H1 (cell line): ENCODE results near the gene ZFP1. TPM values are rescaled to one million over a fixed set of nuclear protein-coding genes. Genes with fewer than 3 reads are reported as not detected.

Source experiments
- CTCF ChIA-PET: fragments of 300-600 bp; sonication (Branson Sonifier 250); formaldehyde crosslinking; loops from one replicate; lab custom pipeline; 2021; ENCODE audit not compliant: partially characterized antibody; lab: Charles Lee
- POLR2A ChIA-PET: fragments of 300-600 bp; sonication (Branson Sonifier 250); formaldehyde crosslinking; loops from one replicate; lab custom pipeline; 2021; ENCODE audit warnings: inconsistent platforms; ENCODE audit not compliant: partially characterized antibody; lab: Charles Lee
- DNase-seq, 2 experiments: peaks; one replicate each; pipeline versions ENCODE4 v3.0.0 to v3.0.0-alpha.2; 2010 to 2022; ENCODE audit warnings: low spot score in 2 of 2, low read depth in 1 of 2, mixed read lengths in 1 of 2
- FAIRE-seq: peaks from 2 replicates; lab custom pipeline; 2011; peaks lifted over from hg19 to GRCh38; lab: Jason Lieb, UNC
- H2AFZ ChIP-seq: 2 replicates; pipeline ENCODE4 v1.8.1; 2012; ENCODE audit warnings: low read length, inconsistent platforms
- H2AK5ac ChIP-seq: 2 replicates; pipeline ENCODE4 v1.6.1; 2013; ENCODE audit warnings: low read depth, low read length
- H2BK120ac ChIP-seq: replicated peaks from 2 replicates; pipeline ENCODE3; 2013; ENCODE audit warnings: low read depth, low read length, inconsistent platforms
- H2BK12ac ChIP-seq: 2 replicates; pipeline ENCODE4 v1.6.1; 2013; ENCODE audit warnings: low read depth, low read length
- H2BK15ac ChIP-seq: 2 replicates; pipeline ENCODE4 v1.6.1; 2013; ENCODE audit warnings: low read length
- H2BK20ac ChIP-seq: 2 replicates; pipeline ENCODE4 v1.6.1; 2013; ENCODE audit warnings: low read length
- H2BK5ac ChIP-seq: 2 replicates; pipeline ENCODE4 v1.6.1; 2013; ENCODE audit warnings: low read depth, low read length
- H3K14ac ChIP-seq: 2 replicates; pipeline ENCODE4 v1.6.1; 2013; ENCODE audit warnings: inconsistent platforms; ENCODE audit not compliant: insufficient read length
- H3K18ac ChIP-seq: 2 replicates; pipeline ENCODE4 v1.6.1; 2013; ENCODE audit warnings: low read length; ENCODE audit errors: extremely low read depth
- H3K23ac ChIP-seq: 2 replicates; pipeline ENCODE4 v1.6.1; 2013; ENCODE audit warnings: inconsistent platforms; ENCODE audit not compliant: insufficient read length
- H3K23me2 ChIP-seq: 2 replicates; pipeline ENCODE4 v1.6.1; 2013; ENCODE audit warnings: low read depth, low read length
- H3K27ac ChIP-seq: 2 replicates; pipeline ENCODE4 v1.6.1; 2011; ENCODE audit warnings: low read depth, low read length, inconsistent platforms
- H3K27me3 ChIP-seq, 4 experiments: replicated peaks in 1 of 4; 1 replicate in 1 of 4; 2 replicates in 3 of 4; pipeline versions ENCODE4 v1.6.1 to v1.8.1; 2011 to 2013; ENCODE audit warnings: low read length in 3 of 4, mild to moderate bottlenecking in 3 of 4, inconsistent platforms in 2 of 4, mixed read lengths in 2 of 4, moderate library complexity in 1 of 4; ENCODE audit not compliant: control insufficient read depth in 3 of 4, insufficient read depth in 3 of 4; ENCODE audit errors: extremely low read depth in 1 of 4
- H3K36me3 ChIP-seq, 4 experiments: 2 replicates each; pipeline versions ENCODE4 v1.6.1 to v1.8.1; 2011 to 2013; ENCODE audit warnings: mild to moderate bottlenecking in 4 of 4, low read length in 3 of 4, moderate library complexity in 2 of 4, control low read depth in 1 of 4, inconsistent platforms in 1 of 4; ENCODE audit not compliant: insufficient read depth in 4 of 4, control insufficient read depth in 2 of 4
- H3K4ac ChIP-seq: replicated peaks from 2 replicates; pipeline ENCODE3; 2013; ENCODE audit warnings: low read length, low read depth, mixed read lengths, inconsistent platforms; ENCODE audit not compliant: insufficient read length
- H3K4me1 ChIP-seq, 4 experiments: replicated peaks in 1 of 4; 1 replicate in 1 of 4; 2 replicates in 3 of 4; pipeline versions ENCODE4 v1.6.1 to v1.8.1; 2011 to 2013; ENCODE audit warnings: low read length in 3 of 4, inconsistent platforms in 2 of 4, mixed read lengths in 1 of 4; ENCODE audit not compliant: insufficient read depth in 4 of 4, control insufficient read depth in 3 of 4
- H3K4me2 ChIP-seq, 2 experiments: 2 replicates each; pipeline versions ENCODE4 v1.6.1 to v1.8.1; 2011 to 2013; ENCODE audit warnings: low read depth in 2 of 2, low read length in 2 of 2, control low read depth in 1 of 2, inconsistent platforms in 1 of 2, mild to moderate bottlenecking in 1 of 2; ENCODE audit not compliant: insufficient read depth in 1 of 2
- H3K4me3 ChIP-seq, 4 experiments: fragments of 200-600, 300-600 bp in 1 of 4; sonication (generic), shearing (Covaris generic), sonication (Bioruptor Twin) in 1 of 4; 2 replicates each; pipeline versions ENCODE4 v1.5.1 to v1.8.1; 2011 to 2016; ENCODE audit warnings: low read length in 4 of 4, low read depth in 3 of 4, control low read depth in 2 of 4, inconsistent platforms in 2 of 4, mild to moderate bottlenecking in 2 of 4, mixed read lengths in 1 of 4, moderate library complexity in 1 of 4; ENCODE audit not compliant: insufficient read depth in 2 of 4; ENCODE audit errors: extremely low read depth in 1 of 4
- H3K56ac ChIP-seq: replicated peaks from 2 replicates; pipeline ENCODE3; 2013; ENCODE audit warnings: low read depth, mild to moderate bottlenecking, mixed read lengths, low read length, inconsistent platforms; ENCODE audit not compliant: insufficient read length
- H3K79me1 ChIP-seq: 2 replicates; pipeline ENCODE4 v1.6.1; 2013; ENCODE audit warnings: low read depth, low read length, control low read depth
- H3K79me2 ChIP-seq, 2 experiments: 2 replicates each; pipeline versions ENCODE4 v1.6.1 to v1.8.1; 2012 to 2013; ENCODE audit warnings: low read length in 2 of 2, mild to moderate bottlenecking in 2 of 2, inconsistent platforms in 1 of 2; ENCODE audit not compliant: insufficient read depth in 2 of 2, control insufficient read depth in 1 of 2
- H3K9ac ChIP-seq, 4 experiments: replicated peaks in 1 of 4; 1 replicate in 1 of 4; 2 replicates in 3 of 4; pipeline versions ENCODE4 v1.6.1 to v1.8.1; 2011 to 2013; ENCODE audit warnings: low read depth in 3 of 4, low read length in 3 of 4, control low read depth in 2 of 4, mild to moderate bottlenecking in 2 of 4, moderate library complexity in 2 of 4, inconsistent platforms in 1 of 4; ENCODE audit errors: extremely low read depth in 1 of 4
- H3K9me3 ChIP-seq, 2 experiments: 2 replicates each; pipeline versions ENCODE4 v1.6.1 to v1.8.1; 2012 to 2013; ENCODE audit warnings: mild to moderate bottlenecking in 2 of 2, moderate library complexity in 2 of 2, control low read depth in 1 of 2, inconsistent platforms in 1 of 2, low read depth in 1 of 2, low read length in 1 of 2, mixed read lengths in 1 of 2; ENCODE audit not compliant: insufficient read depth in 2 of 2
- H4K20me1 ChIP-seq, 2 experiments: replicated peaks in 1 of 2; 2 replicates each; pipeline versions ENCODE3 to v1.8.1; 2011 to 2013; ENCODE audit warnings: inconsistent platforms in 2 of 2, low read length in 2 of 2, mild to moderate bottlenecking in 1 of 2; ENCODE audit not compliant: insufficient read depth in 2 of 2, control insufficient read depth in 1 of 2
- H4K5ac ChIP-seq: 2 replicates; pipeline ENCODE4 v1.6.1; 2013; ENCODE audit warnings: low read length, low read depth, mixed read lengths, inconsistent platforms; ENCODE audit not compliant: insufficient read length
- H4K8ac ChIP-seq: 2 replicates; pipeline ENCODE4 v1.8.0; 2013; ENCODE audit warnings: mild to moderate bottlenecking, moderate library complexity, low read length, inconsistent platforms; ENCODE audit not compliant: insufficient read depth; ENCODE audit errors: extremely low read depth
- H4K91ac ChIP-seq: replicated peaks from 2 replicates; pipeline ENCODE3; 2013; ENCODE audit warnings: low read length, mixed read lengths, inconsistent platforms; ENCODE audit not compliant: insufficient read length
- BRCA1 ChIP-seq: IDR thresholded peaks from 2 replicates; pipeline ENCODE4 v1.6.1; 2012; ENCODE audit warnings: low read depth, low read length, improper control_type of control experiment
- CHD2 ChIP-seq: IDR thresholded peaks from 2 replicates; pipeline ENCODE4 v1.6.1; 2012; ENCODE audit warnings: low read length, improper control_type of control experiment
- E2F6 ChIP-seq: IDR thresholded peaks from 2 replicates; pipeline ENCODE4 v1.6.1; 2012; ENCODE audit warnings: inconsistent platforms
- JUN ChIP-seq: IDR thresholded peaks from 2 replicates; pipeline ENCODE4 v1.6.1; 2011; ENCODE audit warnings: low read depth, mild to moderate bottlenecking, improper control_type of control experiment, low read length
- MAFK ChIP-seq: IDR thresholded peaks from 2 replicates; pipeline ENCODE4 v1.6.1; 2012; ENCODE audit warnings: low read depth, mild to moderate bottlenecking, improper control_type of control experiment, low read length
- POLR2A ChIP-seq, 2 experiments: IDR thresholded peaks; 1 replicate in 1 of 2; 2 replicates in 1 of 2; pipeline ENCODE4 v1.6.1; 2011; ENCODE audit warnings: low read depth in 2 of 2, low read length in 2 of 2, mild to moderate bottlenecking in 2 of 2; ENCODE audit errors: control extremely low read depth in 1 of 2
- RNF2 ChIP-seq: fragments of 200-900, 300-1000 bp; sonication (generic); IDR thresholded peaks from 2 replicates; pipeline ENCODE4 v1.7.1; 2016; ENCODE audit warnings: borderline replicate concordance, low read depth, mild to moderate bottlenecking, antibody characterized with exemption, low read length; ENCODE audit not compliant: poor library complexity, severe bottlenecking; ENCODE audit errors: missing control alignments
- RXRA ChIP-seq: IDR thresholded peaks from 2 replicates; pipeline ENCODE4 v1.6.1; 2011; ENCODE audit warnings: low read depth, mild to moderate bottlenecking, low read length, moderate library complexity; ENCODE audit not compliant: insufficient read depth
- SIRT6 ChIP-seq: IDR thresholded peaks from one replicate; pipeline ENCODE4 v1.7.1; 2012; ENCODE audit warnings: low read length, inconsistent platforms
- SP2 ChIP-seq: IDR thresholded peaks from 2 replicates; pipeline ENCODE4 v1.6.1; 2012; ENCODE audit warnings: mild to moderate bottlenecking, low read length, inconsistent platforms
- SRF ChIP-seq: IDR thresholded peaks from 2 replicates; pipeline ENCODE4 v1.6.1; 2011; ENCODE audit warnings: mild to moderate bottlenecking, low read depth, low read length, moderate library complexity
- ZNF274 ChIP-seq: IDR thresholded peaks from 2 replicates; pipeline ENCODE4 v1.7.0; 2012; ENCODE audit warnings: low read length, borderline replicate concordance; ENCODE audit errors: extremely low read depth
- WGBS, 2 experiments: shearing (Covaris generic) in 1 of 2; methylation state at CpG; one replicate each; pipeline versions ENCODE4 v1.1.6 to v1.1.7; 2013 to 2015; ENCODE audit warnings: low lambda C conversion rate in 2 of 2, mixed read lengths in 2 of 2, inconsistent platforms in 1 of 2, low coverage in 1 of 2, missing lambda C conversion rate in 1 of 2; ENCODE audit not compliant: insufficient replicate concordance in 2 of 2, insufficient coverage in 1 of 2, insufficient read length in 1 of 2; ENCODE audit errors: extremely low coverage in 1 of 2, missing lambda C conversion rate in 1 of 2; 5-methylcytosine and 5-hydroxymethylcytosine counted together
- polyA plus RNA-seq, 7 experiments: library from polyadenylated mRNA; depleted of rRNA in 3 of 7; stranded (reverse) in 5 of 7; unstranded in 2 of 7; fragments of >200 nt in 5 of 7; fragments of 200-250 nt in 2 of 7; gene quantifications; 1 replicate in 5 of 7; 2 replicates in 1 of 7; 4 replicates in 1 of 7; pipeline versions ENCODE4 v1.2.1 to v1.2.3, GENCODE V29; 2011 to 2013; ENCODE audit warnings: missing spikeins in 2 of 7, mixed read lengths in 2 of 7
- total RNA-seq: library from RNA; stranded (reverse); fragmentation: NEBNext Ultra II Directional; extraction: Animal tissue kit (Norgen Biotek cat#: 25700); gene quantifications from 2 replicates; pipeline ENCODE4 v1.2.1, GENCODE V29; 2021
- TF ChIP-seq, protein P1 (sequence below): IDR thresholded peaks from 2 replicates; pipeline ENCODE4 v1.6.1; 2011; ENCODE audit warnings: low read depth, mild to moderate bottlenecking, low read length; ENCODE audit not compliant: insufficient read depth

The ZFP1 gene
- total and polyA plus RNA-seq, 2 of the 8 experiments (the other 6 are each of a cell fraction or from before 2014, with no cell fraction given) = 4.0 to 11.2 TPM

DNA sequence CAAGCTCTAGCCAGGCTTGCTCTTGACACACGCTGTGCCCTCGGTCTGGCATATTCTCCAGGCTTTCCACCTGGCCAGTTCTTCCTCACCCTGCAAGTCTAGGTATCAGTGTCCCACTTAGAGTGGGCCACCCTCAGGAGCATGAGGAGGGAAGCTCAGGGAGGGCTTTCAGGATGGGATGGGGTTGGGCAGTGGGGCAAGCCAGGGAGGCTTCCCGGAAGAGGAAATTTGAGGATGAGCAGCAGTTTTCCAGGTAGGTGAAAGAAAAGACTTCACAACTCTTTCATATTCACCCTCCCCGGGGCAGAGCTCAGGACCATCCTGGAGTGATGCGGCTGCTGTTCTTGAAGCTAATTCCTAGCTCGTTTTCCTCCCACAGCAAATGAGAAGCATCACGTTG, 17.2 kb upstream of the ZFP1 start:
- Histone ChIP-seq H3K36me3 (no peaks in the 10 kb centered on the region; a peak in 1 of 8 replicates), H3K23ac (no peak overlapping the region), H4K8ac (no peak overlapping the region), H3K14ac (no peak overlapping the region), H4K5ac (no peak overlapping the region), H3K27ac (no peak overlapping the region), H3K9ac (no peak overlapping the region), H4K91ac (no peak overlapping the region), H3K4me1 (peaks cover 0 to 12% (median 6%) of the 10 kb centered on the region in 4 experiments; a peak in 5 of 7 replicates), H2AK5ac (no peak overlapping the region), H3K4me3 (no peak overlapping the region), H3K79me1 (no peaks in the 10 kb centered on the region), H2BK15ac (no peak overlapping the region), H3K18ac (no peak overlapping the region), H3K27me3 (no peaks in the 10 kb centered on the region), H3K79me2 (no peaks in the 10 kb centered on the region), H4K20me1 (no peaks in the 10 kb centered on the region), H2BK12ac (peak overlapping the region; percentile 89), H2BK5ac (peak overlapping the region; percentile 79; the same call in 1 of the 2 replicates), H3K4ac (no peak overlapping the region), H2AFZ (no peak overlapping the region), H3K4me2 (no peak overlapping the region), H3K9me3 (peaks cover 7 to 16% of the 10 kb centered on the region in 2 experiments; a peak in 3 of 4 replicates), H3K23me2 (no peaks in the 10 kb centered on the region), H2BK120ac (no peak overlapping the region), H2BK20ac (peak overlapping the region; percentile 67; the same call in 1 of the 2 replicates), H3K56ac (no peak overlapping the region)
- ChIA-PET CTCF (interaction anchor here (0.8 to 1.7 kb wide), 10 partner anchors 9 to 1240 kb away, joined by 3 to 10 read pairs (median 4); partner anchors contain the start of gene LDHD), POLR2A (interaction anchor here (0.9 to 1.9 kb wide), 3 partner anchors 9 to 13 kb away, joined by 3 to 5 read pairs (median 4); no protein-coding TSS in a partner anchor)
- 82% methylated on average over 7 of the region's 7 CpGs; no CpG with 5 or more reads in 1 of the 2 experiments for WGBS, 2 experiments
- no peak for DNase-seq
- no peak for FAIRE-seq
- no peak for TF ChIP-seq CHD2
- no peak for TF ChIP-seq E2F6
- TF ChIP-seq ZNF274 = no peak
- no peak for TF ChIP-seq SP2
- no peak for TF ChIP-seq MAFK
- no peak for TF ChIP-seq RNF2
- TF ChIP-seq, protein P1, sequence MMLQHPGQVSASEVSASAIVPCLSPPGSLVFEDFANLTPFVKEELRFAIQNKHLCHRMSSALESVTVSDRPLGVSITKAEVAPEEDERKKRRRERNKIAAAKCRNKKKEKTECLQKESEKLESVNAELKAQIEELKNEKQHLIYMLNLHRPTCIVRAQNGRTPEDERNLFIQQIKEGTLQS = no peak
- no peak for TF ChIP-seq SIRT6
- no peak for TF ChIP-seq SRF
- no peak for TF ChIP-seq JUN
- TF ChIP-seq POLR2A (IDR thresholded peaks at IDR 0.05; ENCODE audit: control extremely low read depth in 1 of 2, low read depth in 2 of 2, low read length in 2 of 2) = no peak
- no peak for TF ChIP-seq BRCA1
- TF ChIP-seq RXRA = no peak
